AML-193 (cell line): ENCODE data around the gene OPRD1.
"Not testable (repeated sequence)": the region's sequence is repeated elsewhere in the genome, so short reads cannot be mapped to it uniquely, and the experiment has no call there.

ENCODE experiments used
- DNase-seq, 2 experiments: peaks; one replicate each; lab custom pipeline; 2025; lab: John Stamatoyannopoulos, UW

Gene OPRD1

GRCh38 chr1:28845786-28846543 lies 34.0 kb downstream of the OPRD1 start:
- DNase-seq: peak; percentile 21 to 44

GRCh38 chr1:28847207-28847606 lies 35.2 kb downstream of the OPRD1 start:
- DNase-seq: not testable (repeated sequence)

- no peak for DNase-seq
Measured at GRCh38 chr1:28848416-28848815, 36.4 kb downstream of the OPRD1 start.

GRCh38 chr1:28853093-28853742 lies 41.2 kb downstream of the OPRD1 start:
- peak; percentile 29 to 32 for DNase-seq

- not testable (repeated sequence) for DNase-seq
Measured at GRCh38 chr1:28854406-28854805, 42.4 kb downstream of the OPRD1 start.

GRCh38 chr1:28855046-28855445 lies 43.1 kb downstream of the OPRD1 start:
- DNase-seq: no peak

GRCh38 chr1:28855469-28855951 lies 43.5 kb downstream of the OPRD1 start:
- DNase-seq: no peak

GRCh38 chr1:28855969-28856368 lies 44.0 kb downstream of the OPRD1 start:
- DNase-seq: no peak

GRCh38 chr1:28860332-28861073 lies 48.5 kb downstream of the OPRD1 start:
- DNase-seq: no peak

- no peak for DNase-seq
Measured at GRCh38 chr1:28862571-28863403, 50.8 kb downstream of the OPRD1 start.

GRCh38 chr1:28864695-28865094 lies 52.7 kb downstream of the OPRD1 start:
- DNase-seq: no peak

- DNase-seq: no peak
Measured at GRCh38 chr1:28865997-28866650, 54.2 kb downstream of the OPRD1 start.

- DNase-seq: no peak
Measured at GRCh38 chr1:28867850-28868249, 55.9 kb downstream of the OPRD1 start.

GRCh38 chr1:28869952-28870351 lies 58.0 kb downstream of the OPRD1 start:
- no peak for DNase-seq

GRCh38 chr1:28871631-28872401 lies 59.8 kb downstream of the OPRD1 start:
- DNase-seq: no peak

- peak; percentile 71 to 72 for DNase-seq
Measured at GRCh38 chr1:28875134-28875533, 63.2 kb downstream of the OPRD1 start.

GRCh38 chr1:28877132-28877781 lies 65.3 kb downstream of the OPRD1 start:
- DNase-seq: peak; percentile 51 to 80

GRCh38 chr1:28878796-28879195 lies 66.8 kb downstream of the OPRD1 start:
- no peak for DNase-seq

GRCh38 chr1:28882009-28882628 lies 70.1 kb downstream of the OPRD1 start:
- peak; percentile 56 to 69 for DNase-seq

- no peak for DNase-seq
Measured at GRCh38 chr1:28883242-28883616, 71.3 kb downstream of the OPRD1 start.
